ENCODE data around the gene TALDO1.

DNA sequence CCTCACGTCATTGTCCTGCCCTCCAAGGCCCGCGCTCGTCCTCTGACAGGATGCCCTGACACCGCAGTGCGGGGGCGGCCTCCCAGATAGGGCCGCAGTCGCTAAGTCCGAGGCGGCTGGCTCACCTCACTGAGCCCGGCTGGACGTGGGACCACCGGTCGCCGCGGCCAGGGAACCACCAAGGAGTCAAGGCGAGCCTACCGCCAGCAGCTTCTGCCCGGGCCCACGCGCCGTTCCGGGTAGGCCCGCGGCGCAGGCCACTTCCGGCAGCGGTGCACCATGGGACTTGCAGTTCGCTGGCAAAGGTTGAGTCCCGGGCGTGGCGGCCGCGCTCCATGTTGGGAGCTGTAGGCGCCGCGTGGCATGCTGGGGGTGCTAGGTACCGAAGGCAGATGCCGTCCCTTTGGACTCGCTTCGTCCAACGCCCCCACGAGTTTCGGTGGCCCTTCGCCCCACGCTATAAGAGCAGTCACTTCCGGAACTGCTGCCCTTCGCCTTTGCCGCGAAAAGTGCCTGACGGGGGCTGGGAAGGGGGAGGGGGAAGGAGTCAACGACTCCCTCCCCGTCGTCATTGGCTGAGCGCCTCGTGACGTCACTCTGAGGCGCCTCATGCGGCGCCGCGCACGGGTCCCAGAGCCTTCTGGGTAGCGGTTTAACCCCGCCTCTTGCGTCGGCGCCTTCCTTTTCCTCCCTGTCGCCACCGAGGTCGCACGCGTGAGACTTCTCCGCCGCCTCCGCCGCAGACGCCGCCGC lies 62.2 kb downstream of the TALDO1 start, which contains the start of gene RPLP2:
- TF ChIP-seq, protein P1, sequence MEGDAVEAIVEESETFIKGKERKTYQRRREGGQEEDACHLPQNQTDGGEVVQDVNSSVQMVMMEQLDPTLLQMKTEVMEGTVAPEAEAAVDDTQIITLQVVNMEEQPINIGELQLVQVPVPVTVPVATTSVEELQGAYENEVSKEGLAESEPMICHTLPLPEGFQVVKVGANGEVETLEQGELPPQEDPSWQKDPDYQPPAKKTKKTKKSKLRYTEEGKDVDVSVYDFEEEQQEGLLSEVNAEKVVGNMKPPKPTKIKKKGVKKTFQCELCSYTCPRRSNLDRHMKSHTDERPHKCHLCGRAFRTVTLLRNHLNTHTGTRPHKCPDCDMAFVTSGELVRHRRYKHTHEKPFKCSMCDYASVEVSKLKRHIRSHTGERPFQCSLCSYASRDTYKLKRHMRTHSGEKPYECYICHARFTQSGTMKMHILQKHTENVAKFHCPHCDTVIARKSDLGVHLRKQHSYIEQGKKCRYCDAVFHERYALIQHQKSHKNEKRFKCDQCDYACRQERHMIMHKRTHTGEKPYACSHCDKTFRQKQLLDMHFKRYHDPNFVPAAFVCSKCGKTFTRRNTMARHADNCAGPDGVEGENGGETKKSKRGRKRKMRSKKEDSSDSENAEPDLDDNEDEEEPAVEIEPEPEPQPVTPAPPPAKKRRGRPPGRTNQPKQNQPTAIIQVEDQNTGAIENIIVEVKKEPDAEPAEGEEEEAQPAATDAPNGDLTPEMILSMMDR (IDR thresholded peaks at IDR 0.05; ENCODE audit: low read length): no peak
- no peak for TF ChIP-seq EZH2 (optimal IDR thresholded peaks at IDR 0.05; ENCODE audit: low read depth, low read length)

All from MM.1S (cell line).